Activated CD8-positive, alpha-beta memory T cell treated with anti-CD3 and anti-CD28 coated beads for 36 hours (primary cell): ENCODE data around the gene MOK. TPM values are rescaled to one million over a fixed set of nuclear protein-coding genes. Genes with fewer than 3 reads are reported as not detected.

Experiments
- CTCF ChIA-PET: fragments of 350-600 bp; sonication (Branson Sonifier 250); formaldehyde crosslinking; loops from one replicate; lab custom pipeline; 2021; ENCODE audit warnings: antibody characterized with exemption; lab: Charles Lee
- POLR2A ChIA-PET: fragments of 350-600 bp; sonication (Branson Sonifier 250); formaldehyde crosslinking; loops from one replicate; lab custom pipeline; 2021; ENCODE audit warnings: antibody characterized with exemption; lab: Charles Lee
- total RNA-seq, 2 experiments: library from RNA; stranded (reverse); gene quantifications; one replicate each; pipeline ENCODE4 v1.2.3, GENCODE V29; 2021

Gene MOK
- total RNA-seq, 2 experiments from 2014 or later = 7.8 to 9.6 TPM

DNA sequence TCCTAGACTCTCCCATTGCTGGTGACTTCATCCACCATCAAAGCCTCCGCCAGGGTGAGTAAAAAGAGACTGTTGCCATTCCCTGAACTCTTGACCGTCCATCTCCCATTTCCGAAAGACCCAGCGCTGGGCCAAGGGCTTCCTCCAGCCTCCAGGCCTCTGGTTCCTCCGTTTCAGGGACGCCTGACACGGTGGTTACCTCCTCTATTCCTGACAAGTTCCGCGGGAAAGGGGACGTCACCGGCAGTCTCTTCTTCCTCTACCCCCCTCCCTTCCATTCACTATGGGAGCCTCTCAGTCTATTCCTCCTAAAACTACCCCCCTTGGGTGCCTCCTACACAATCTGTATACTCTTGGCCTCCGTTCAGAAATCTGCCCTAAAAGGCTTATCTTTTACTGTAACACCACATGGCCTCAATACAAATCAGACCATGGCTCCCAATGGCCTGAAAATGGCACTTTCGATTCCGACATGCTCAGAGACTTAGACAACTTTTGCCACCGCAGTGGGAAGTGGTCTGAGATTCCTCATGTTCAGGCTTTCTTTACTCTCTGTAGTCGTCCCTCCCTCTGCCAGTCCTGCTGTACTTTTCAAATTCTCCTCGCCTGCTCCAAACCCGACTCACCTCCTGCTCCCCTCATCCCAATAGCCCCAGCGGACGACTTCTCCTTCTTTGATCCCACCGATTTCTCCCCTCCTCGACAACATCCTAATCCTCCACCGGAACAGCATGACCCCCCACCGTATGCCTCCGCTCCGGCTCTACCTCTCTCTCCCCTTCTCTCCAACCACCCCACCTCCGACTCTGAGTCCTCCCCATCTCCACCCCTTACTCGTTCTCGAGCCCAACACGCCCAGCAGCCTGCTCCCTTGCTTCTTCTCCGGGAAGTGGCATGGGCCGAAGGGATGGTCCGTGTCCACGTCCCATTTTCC is 70.4 kb downstream of the MOK start:
- ChIA-PET CTCF (no interaction called here), POLR2A (no interaction called here)

DNA sequence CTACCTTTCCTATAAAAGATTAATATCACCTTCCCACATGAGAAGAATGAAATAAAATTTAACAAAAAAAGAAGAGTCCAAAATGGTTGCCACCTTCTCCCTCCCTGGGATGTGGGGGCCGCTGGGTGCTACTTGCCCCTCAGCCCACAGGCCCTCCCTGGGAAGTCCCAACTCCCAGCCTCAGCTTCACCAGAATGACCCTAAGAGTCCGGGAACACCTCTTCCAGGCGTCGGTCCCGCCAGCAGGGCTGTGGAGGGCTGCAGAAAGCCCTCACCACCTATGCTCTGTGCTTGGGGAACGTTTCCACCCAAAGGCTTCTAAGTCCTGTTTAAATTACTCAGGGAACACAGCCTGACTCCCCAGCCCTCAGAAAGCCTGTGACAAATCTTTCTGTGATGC is 71.9 kb downstream of the MOK start:
- POLR2A ChIA-PET = interaction anchor here (0.5 kb wide), 1 partner anchor 97 kb away, joined by 4 read pairs; no protein-coding TSS in a partner anchor

DNA sequence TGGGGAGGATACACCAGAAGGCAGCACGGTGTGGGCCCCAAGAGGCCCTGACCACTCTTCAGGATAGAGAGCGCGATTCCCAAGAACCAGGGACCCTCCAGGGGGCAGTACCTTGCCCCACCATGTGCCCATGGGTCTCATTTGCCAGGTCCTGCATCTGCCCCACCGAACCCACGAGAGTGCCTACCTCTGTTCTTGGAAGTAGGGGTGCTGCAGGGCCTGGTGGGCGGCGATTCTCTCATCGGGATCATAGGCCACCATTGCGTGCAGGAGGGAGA is 72.7 kb downstream of the MOK start:
- POLR2A ChIA-PET = no interaction called here
- CTCF ChIA-PET = interaction anchor here (1.4 kb wide), 2 partner anchors 82 to 206 kb away, joined by 3 to 5 read pairs; no protein-coding TSS in a partner anchor

More for the DNA sequence above, 71.9 kb downstream of the MOK start:
- CTCF ChIA-PET = interaction anchor here (0.7 to 1.4 kb wide), 2 partner anchors 81 to 161 kb away, joined by 3 to 5 read pairs; no protein-coding TSS in a partner anchor

DNA sequence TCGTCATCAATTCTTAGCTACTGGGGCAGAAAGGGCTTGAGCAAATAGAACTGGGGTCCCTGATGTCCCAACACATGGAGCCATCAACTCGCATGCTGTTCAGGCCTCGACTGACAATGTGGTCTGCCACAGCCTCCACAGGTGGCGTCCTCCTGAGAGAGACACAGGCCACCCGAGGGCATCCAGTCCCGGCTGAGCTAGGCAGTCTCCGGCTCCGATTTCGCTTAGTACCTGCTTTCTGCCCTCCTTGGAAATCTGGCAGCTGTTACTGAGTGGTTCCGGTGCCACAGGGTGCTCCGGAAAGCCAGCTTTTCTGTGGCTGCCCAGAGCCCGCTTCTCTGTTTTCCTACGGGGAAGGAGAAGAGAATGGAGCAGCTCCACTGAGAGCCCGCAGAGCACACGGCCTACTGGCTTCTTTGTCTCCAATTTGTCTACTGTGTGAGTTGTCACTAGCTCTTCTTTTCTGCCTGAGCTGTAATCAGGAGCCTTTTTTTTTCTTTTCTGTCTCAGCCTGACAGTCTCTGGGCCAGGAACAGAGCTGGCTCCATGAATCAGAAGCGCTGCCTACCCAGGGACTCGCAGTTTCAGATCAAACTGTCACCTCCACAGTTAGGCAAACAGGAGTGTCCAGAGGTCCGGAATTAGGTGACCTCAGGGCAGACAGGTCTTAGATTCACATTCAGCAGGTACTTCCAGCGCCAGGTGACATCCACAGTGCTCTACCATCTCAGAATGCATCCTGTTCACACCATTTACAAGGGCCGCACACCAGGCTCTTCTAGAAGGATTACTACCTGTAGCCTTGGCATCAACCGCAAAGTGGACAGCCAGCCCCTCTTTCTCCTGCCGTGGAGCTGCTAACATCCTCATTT is 73.3 kb downstream of the MOK start:
- ChIA-PET POLR2A (no interaction called here), CTCF (interaction anchor here (0.7 to 1.4 kb wide), 3 partner anchors 66 to 207 kb away, joined by 3 to 5 read pairs (median 3); no protein-coding TSS in a partner anchor)

DNA sequence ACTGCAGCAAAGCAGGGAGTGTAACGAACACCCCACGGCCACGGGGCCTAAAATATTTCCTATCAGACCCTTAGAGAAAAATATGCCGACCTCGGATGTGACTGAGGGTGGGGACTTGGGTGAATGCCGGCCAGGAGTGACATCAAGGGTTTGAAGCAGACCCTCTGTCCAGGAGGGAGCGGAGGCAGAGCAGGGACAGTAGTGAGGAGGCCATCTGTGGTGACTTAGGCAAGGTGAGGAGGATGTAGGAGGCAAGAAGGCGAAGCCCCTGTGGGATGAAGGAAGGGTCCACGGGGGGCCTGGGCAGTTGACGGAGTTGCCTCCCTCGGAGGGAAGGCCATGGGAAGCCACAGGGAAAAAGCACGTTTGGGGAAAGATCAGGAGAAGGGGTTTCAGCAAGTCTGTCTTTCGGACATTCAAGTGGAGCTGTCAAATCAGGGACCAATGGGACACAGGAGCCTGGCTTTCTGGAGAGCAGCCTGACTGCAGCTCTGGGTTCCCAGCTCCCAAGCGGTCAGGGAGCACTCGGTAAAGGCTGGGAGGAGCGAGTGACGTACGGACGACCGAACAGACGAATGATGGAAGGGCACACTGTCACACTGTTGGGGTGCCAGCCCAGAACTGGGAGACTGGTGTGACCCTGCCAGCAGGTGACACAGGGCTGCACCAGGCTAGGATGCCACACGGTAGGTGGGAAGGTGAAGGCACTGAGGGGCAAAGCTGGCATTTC is 74.3 kb downstream of the MOK start:
- POLR2A ChIA-PET = no interaction called here
- CTCF ChIA-PET = interaction anchor here (1.1 to 1.4 kb wide), 2 partner anchors 85 to 208 kb away, joined by 3 to 4 read pairs; no protein-coding TSS in a partner anchor

DNA sequence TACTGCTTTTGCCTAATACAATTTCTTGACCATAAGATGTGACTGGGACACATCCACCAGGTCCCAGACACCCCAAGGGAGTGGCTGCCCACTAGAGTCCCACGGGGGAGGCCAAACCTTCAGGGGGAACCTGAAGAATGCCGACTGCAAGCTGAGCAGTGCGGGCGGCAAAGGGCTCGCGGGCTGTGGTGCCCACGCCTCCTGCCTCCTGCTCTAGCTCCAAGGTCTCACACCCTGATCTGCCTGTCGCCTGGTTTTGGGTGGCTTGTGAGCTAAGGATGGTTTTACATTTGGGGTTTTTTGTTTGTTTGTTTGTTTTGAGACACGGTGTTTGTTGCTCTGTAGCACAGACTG is 75.2 kb downstream of the MOK start:
- POLR2A ChIA-PET = no interaction called here
- CTCF ChIA-PET = interaction anchor here (1.1 kb wide), 1 partner anchor 86 kb away, joined by 4 read pairs; no protein-coding TSS in a partner anchor

DNA sequence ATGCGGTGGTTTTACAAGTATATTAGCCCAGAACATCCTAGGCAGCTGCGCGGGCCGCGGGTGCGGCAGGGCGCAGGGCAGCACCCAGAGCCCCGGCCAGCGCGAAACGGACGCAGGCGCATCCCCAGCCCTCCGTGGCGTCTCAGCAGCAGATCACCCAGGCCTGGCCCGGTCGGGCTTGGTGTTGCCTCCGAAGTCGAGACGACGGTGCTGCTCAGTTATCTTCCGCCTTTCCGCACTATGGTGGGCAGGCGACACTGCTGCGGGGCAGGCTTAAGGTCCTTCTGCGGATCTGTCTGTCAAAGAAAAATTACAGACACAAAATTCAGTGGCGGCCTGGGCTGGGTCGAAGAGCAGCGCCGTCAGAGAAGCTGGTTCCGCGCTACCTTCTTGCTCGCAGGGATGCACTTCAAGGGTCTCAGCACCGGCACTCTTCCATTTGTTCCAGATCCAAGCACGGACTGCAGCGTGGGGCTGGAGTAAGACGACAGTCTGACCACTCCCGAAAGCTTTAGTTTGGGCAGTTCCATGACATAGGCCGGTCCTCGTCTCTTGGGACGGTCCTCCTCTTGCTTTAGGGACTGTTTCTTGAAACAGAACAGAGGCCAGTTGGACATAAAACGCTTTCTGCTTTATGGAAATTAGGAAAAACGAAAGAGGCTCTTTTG is 75.8 kb downstream of the MOK start:
- POLR2A ChIA-PET = interaction anchor here (0.5 kb wide), 1 partner anchor 169 kb away, joined by 3 read pairs; no protein-coding TSS in a partner anchor
- CTCF ChIA-PET = interaction anchor here (1.1 kb wide), 1 partner anchor 86 kb away, joined by 4 read pairs; no protein-coding TSS in a partner anchor

DNA sequence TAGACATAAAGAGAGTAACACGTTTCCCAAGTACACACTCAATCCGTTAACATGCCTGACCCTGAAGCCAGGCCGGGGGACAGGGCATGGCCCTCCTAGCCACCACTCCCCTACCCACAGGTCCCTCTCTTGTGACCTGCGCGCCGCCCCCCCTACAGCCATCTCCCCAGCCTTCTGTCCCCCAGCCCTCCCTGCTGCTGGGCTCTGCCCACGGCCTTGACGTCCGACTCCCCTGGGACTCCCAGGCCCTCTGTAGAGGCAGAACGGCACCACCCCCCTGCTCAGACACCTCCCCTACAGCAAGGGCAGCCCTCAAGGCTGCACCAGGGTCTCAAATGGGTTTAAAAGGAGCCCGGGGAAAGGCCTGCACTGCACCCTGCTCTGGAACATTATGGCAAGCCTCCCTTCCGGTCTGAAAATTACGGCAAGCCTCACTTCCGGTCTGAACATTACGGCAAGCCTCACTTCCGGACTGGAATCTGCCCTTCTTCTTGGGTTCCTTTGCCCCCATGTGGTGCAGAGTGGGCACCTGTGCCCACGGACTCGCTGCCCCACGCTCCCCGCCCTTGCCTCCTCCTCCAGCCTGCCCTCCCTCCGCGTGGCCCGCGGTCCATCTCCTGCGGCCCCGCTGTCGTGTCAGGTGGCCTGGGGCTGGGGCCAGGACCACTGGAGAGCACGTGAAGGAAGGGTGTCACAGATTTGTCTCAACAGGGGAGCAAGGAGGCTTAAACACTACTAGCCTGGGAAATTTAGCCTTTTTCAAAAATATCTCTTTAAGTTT is 77.6 kb downstream of the MOK start:
- ChIA-PET POLR2A (no interaction called here), CTCF (no interaction called here)

DNA sequence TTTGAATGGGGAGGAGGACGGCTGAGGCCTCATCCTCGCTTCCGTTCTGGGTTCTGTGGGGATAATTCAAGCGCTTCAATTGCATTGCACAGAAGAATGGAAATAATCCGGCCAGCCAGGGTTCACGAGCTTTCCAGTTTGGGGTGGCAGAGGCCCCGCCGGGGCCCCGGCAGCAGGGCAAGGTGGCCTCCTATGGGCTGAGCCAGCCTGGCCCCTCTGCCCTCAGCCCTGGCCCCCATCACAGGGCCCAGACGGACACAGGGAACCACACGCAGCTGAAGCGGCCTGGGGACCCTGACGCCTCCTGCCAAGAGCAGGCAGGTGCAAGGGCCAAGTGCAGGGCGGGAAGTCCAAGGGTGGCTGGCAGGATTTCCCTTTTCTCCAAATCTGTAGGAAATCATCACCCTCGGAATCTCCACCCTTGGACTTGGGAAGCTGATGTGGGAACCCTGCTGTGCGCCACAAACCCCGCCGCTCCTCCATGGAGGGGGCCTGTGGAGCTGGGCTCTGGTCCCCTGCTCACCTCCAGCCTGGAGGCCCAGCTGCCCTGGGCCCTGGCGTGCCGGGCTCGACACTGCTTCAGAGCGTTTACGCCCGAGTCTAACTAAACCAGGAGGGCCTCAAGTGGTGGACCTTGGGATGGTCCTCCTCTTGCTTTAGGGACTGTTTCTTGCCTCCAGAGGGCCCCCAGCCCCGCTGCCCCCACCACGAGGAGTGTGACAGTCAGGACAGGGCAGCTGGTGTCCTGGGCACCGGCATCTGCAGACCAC is 78.4 kb downstream of the MOK start:
- ChIA-PET POLR2A (no interaction called here), CTCF (no interaction called here)

DNA sequence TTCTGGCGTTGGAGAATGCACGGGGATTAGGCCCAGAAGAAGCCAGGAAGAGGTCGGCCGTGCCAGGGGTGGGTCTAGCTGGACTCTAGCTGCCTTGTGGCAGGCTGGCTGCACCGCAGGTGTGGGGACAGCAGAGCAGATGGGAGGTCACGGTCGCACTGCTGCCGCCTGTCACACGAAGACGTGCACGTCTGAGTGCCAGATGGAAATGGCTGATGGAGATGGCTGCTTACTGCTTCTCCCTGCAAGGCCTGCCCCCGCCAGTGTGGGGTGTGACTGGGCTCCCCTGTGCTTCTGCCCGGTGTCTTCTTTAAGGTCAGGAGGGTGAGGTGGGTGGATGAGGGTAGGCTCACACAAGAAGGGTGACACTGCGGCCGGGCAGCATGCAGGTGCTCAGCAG is 79.0 kb downstream of the MOK start:
- ChIA-PET POLR2A (no interaction called here), CTCF (no interaction called here)

DNA sequence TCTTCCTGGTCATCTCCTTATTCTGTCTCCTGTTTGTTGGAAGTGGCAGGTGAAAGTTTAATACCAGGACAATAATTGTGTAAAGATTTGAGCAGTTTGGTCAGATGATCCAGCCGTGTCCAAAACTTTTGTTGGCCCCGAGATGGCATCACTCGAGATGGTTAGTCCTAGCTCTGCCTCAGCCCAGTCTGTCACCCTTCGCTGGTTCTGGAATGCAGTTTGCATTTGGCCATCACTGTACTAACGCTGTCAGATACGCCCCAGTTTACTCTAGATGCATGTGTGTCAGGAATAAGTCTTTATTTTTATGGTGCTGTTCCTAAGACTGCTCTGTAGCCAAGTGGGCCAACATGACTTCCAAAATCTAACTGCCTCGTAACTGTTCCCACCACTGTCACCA is 79.6 kb downstream of the MOK start:
- ChIA-PET CTCF (no interaction called here), POLR2A (no interaction called here)

DNA sequence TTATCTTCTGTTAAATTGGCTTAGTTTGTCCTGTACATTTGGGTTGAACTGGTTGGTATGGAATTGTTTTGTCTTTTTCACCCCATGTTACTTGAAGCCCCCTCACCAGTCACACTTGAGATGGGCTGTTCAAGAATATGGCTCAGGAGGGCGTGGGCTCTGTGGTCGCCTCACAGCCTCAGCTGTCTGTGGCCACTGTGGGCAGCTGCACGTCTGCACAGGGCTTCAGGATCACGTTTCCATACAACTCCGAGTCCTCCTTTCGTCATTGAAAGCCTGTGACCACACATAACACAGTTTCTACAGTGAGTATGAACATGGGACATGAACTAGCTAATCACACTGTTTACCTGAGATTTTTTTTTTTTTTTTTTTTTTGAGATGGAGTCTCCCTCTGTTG is 81.3 kb downstream of the MOK start:
- ChIA-PET CTCF (interaction anchor here (0.6 to 0.7 kb wide), 2 partner anchors 9 to 263 kb away, joined by 3 read pairs; no protein-coding TSS in a partner anchor), POLR2A (interaction anchor here (0.6 kb wide), 1 partner anchor 59 kb away, joined by 3 read pairs; no protein-coding TSS in a partner anchor)

DNA sequence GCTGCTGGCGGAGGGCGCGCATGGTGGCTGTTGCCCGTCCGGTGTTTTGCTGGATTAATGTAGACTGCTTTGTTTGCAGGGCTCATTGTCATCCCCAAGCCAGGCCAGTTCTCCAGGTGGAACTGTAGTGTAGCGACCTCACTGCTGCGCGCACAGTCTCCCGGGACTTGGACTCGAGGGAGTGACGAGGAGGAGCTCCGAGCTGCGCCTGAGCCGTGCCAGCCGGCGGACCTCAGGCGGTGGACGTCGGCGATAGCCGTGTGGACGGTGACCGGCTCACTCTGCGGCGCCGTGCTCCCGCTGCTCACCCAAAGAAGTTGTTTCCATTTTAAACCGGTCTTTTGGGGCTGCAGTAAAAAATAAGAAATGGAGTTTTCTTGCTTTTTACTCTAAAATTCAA is 82.2 kb downstream of the MOK start:
- CTCF ChIA-PET = no interaction called here

DNA sequence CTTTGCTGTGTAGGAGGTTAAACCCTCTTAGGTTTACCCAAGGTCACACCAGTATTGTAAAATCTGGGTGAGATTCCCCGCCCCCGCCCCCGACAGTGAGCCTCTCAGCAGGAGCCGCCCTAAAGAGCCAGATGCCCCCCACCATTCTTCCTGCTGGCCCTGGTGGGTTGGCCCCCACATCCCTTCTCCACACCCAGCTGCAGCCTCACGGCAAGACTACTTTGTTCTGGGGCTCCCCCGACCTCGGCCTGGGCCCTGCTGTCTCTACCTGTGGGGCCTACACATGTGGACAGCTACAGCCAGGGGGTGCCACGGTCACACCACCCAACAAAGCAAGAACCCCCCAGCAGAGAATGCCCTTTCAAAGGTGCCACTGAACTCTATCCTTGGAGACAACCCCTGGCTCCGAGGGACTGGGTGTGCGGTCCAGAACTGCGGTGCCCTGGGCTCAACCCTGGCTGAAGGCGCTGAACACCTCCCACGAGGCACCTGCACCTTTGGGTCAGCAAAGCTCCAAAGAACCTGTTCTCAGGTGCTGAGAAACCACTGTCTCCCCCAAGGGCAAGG is 82.9 kb downstream of the MOK start:
- POLR2A ChIA-PET = no interaction called here
- CTCF ChIA-PET = interaction anchor here (1.6 kb wide), 1 partner anchor 125 kb away, joined by 5 read pairs; no protein-coding TSS in a partner anchor

More for the DNA sequence above, 82.2 kb downstream of the MOK start:
- POLR2A ChIA-PET = no interaction called here

DNA sequence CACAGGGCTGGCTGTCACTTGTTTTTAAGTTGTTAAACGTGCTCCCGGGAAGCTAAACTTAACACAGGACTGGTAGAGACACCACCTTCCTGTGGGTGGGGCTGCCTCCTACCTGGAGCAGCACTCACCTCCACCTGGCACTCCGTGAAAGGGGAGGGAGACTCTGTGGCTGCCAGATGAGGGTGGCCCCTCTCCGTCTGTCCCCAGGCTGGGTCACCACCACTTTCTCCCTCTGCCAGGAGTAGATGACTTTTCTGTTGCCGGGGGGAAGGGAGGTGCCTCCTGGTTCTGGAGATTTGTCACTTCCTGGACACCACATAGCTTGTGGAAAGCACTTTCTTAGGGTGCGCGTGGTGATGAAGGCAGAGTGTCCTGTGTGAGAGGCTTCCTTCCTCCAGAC is 83.9 kb downstream of the MOK start:
- POLR2A ChIA-PET = interaction anchor here (0.6 kb wide), 1 partner anchor 96 kb away, joined by 4 read pairs; no protein-coding TSS in a partner anchor
- CTCF ChIA-PET = interaction anchor here (1.3 to 1.6 kb wide), 2 partner anchors 16 to 124 kb away, joined by 5 read pairs; no protein-coding TSS in a partner anchor

DNA sequence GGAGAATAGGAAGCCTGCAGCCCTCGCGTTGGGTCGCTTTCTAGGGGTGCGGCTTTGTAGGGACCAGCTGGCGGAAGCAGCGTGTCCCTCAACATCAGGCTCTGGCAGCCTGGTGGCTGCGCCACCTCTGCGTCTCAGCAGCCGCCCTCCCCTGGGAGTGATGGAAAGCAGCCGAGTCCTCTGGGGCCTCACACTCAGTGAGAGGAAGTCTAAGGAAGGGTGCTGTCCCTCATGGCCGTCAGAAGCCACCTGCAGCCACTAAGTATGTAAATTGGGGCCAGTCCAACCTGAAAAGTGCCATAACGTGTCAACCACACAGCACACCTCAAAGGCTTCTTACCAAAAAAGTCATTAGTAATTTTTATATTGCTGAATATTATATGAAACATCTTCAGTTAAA is 84.9 kb downstream of the MOK start:
- CTCF ChIA-PET = interaction anchor here (1.6 kb wide), 1 partner anchor 123 kb away, joined by 5 read pairs; no protein-coding TSS in a partner anchor

More for the DNA sequence above, 84.9 kb downstream of the MOK start:
- POLR2A ChIA-PET = no interaction called here
